Measurements from ENCODE around the gene RALGAPA2. TPM values are rescaled to one million over a fixed set of nuclear protein-coding genes. Genes with fewer than 3 reads are reported as not detected.

Gene RALGAPA2
- total RNA-seq, 1 experiment from 2014 or later: 9.8 TPM

DNA sequence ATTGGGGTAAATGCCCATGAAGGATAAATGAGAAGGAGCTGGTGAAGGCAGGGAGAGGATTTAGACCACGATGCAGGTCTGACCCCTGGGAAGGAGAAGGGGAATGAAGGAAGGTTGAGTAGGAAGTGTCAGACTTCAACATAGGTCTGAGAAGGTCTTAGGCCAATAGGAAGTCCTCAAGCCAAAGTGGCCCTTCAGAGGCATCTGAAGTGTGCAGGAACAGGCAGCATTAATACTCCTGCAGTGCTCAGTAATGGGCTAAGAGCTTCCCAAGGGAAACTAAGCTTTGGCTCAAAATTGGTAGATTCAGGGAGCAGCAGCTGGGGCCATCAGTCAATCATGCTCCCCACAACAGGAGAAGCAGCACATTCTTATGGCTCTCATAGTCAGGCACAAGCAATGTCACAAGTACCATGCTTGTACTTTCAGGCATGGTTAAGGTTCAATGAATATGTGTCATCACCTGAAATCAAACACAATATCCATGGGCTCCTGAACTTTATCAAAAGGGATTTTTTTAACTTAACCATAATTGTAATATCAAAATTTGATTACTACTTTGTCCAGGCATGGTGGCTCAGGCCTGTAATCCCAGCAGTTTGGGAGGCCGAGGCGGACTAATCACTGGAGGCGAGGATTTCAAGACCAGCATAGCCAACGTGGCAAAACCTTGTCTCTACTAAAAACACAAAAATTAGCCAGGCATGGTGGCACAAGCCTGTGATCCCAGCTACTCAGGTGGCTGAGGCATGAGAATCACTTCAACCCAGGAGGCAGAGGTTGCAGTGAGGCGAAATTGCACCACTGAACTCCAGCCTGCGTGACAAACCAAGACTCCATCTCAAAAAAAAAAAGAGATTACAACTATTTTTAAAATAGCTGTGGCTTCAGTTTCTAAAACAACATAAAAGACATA lies 9.9 kb downstream of the RALGAPA2 start:
- TF ChIP-seq EZH2phosphoT487 (IDR thresholded peaks at IDR 0.05; ENCODE audit: borderline replicate concordance, low read length): no peak
- no peak for TF ChIP-seq EZH2 (IDR thresholded peaks at IDR 0.05; ENCODE audit: low read length, unreplicated experiment)
- TF ChIP-seq, protein P1, sequence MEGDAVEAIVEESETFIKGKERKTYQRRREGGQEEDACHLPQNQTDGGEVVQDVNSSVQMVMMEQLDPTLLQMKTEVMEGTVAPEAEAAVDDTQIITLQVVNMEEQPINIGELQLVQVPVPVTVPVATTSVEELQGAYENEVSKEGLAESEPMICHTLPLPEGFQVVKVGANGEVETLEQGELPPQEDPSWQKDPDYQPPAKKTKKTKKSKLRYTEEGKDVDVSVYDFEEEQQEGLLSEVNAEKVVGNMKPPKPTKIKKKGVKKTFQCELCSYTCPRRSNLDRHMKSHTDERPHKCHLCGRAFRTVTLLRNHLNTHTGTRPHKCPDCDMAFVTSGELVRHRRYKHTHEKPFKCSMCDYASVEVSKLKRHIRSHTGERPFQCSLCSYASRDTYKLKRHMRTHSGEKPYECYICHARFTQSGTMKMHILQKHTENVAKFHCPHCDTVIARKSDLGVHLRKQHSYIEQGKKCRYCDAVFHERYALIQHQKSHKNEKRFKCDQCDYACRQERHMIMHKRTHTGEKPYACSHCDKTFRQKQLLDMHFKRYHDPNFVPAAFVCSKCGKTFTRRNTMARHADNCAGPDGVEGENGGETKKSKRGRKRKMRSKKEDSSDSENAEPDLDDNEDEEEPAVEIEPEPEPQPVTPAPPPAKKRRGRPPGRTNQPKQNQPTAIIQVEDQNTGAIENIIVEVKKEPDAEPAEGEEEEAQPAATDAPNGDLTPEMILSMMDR (conservative IDR thresholded peaks at IDR 0.05; ENCODE audit: low read depth, low read length): no peak
- Histone ChIP-seq H3K79me2 (ENCODE audit: low read length) (0 out of 2 replicates have a peak, but pooled peaks cover 5% of the 10 kb centered on the region), H3K4me1 (ENCODE audit: insufficient read depth, low read length) (peaks cover 12% of the 10 kb centered on the region), H3K9ac (ENCODE audit: low read length) (no peak overlapping the region), H3K4me2 (ENCODE audit: low read length) (no peak overlapping the region), H3K27ac (ENCODE audit: low read length) (no peak overlapping the region), H3K36me3 (ENCODE audit: low read depth, low read length) (no peaks in the 10 kb centered on the region), H3K4me3 (ENCODE audit: low read length) (no peak overlapping the region), H4K20me1 (ENCODE audit: low read length) (peaks cover 12% of the 10 kb centered on the region; the same call in 1 of the 2 replicates), H2AFZ (ENCODE audit: low read length) (no peak overlapping the region), H3K9me2 (replicated peaks; ENCODE audit: low read length) (no peaks in the 10 kb centered on the region), H3F3A (ENCODE audit: low read length, unreplicated experiment) (no peaks in the 10 kb centered on the region), H3K9me3 (ENCODE audit: low read length) (no peaks in the 10 kb centered on the region), H3K27me3 (ENCODE audit: low read length) (no peaks in the 10 kb centered on the region)
- DNase-seq (no peak), ATAC-seq (no peak)
- intact Hi-C loops (cut with micrococcal nuclease): no loop called here
- CTCF ChIA-PET: no interaction called here
- POLR2A ChIA-PET (ENCODE audit: unreplicated experiment): no interaction called here
- no TSS peak for BruUV-seq (replicated peaks)

DNA sequence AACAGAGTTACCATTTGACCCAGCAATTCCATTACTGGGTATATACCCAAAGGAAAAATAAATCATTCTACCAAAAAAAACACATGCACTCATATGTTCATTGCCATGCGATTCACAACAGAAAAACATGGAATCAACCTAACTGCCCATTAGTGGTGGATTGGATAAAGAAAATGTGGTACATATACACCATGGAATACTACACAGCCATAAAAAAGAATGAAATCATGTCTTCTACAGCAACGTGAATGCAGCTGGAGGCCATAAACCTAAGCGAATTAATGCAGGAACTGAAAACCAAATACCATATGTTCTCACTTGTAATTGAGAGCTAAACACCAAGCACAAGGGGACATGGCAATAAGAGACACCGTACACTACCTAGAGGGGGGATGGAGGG lies 12.5 kb downstream of the RALGAPA2 start:
- Histone ChIP-seq H2AFZ (ENCODE audit: low read length) (no peak overlapping the region), H3K9ac (ENCODE audit: low read length) (no peak overlapping the region), H3K79me2 (ENCODE audit: low read length) (0 out of 2 replicates have a peak, but pooled peaks cover 7% of the 10 kb centered on the region), H3K27me3 (ENCODE audit: low read length) (no peaks in the 10 kb centered on the region), H3K9me2 (replicated peaks; ENCODE audit: low read length) (no peaks in the 10 kb centered on the region), H3K36me3 (ENCODE audit: low read depth, low read length) (no peaks in the 10 kb centered on the region), H3K4me1 (ENCODE audit: insufficient read depth, low read length) (peaks cover 12% of the 10 kb centered on the region), H3K27ac (ENCODE audit: low read length) (no peak overlapping the region), H3K4me3 (ENCODE audit: low read length) (no peak overlapping the region), H3K9me3 (ENCODE audit: low read length) (no peaks in the 10 kb centered on the region), H3K4me2 (ENCODE audit: low read length) (no peak overlapping the region), H4K20me1 (ENCODE audit: low read length) (peaks cover 12% of the 10 kb centered on the region; the same call in 1 of the 2 replicates), H3F3A (ENCODE audit: low read length, unreplicated experiment) (no peaks in the 10 kb centered on the region)
- DNase-seq (no peak), ATAC-seq (no peak)
- ChIA-PET POLR2A (ENCODE audit: unreplicated experiment) (no interaction called here), CTCF (no interaction called here)
- TF ChIP-seq, protein P1 (conservative IDR thresholded peaks at IDR 0.05; ENCODE audit: low read depth, low read length): no peak
- no peak for TF ChIP-seq EZH2 (IDR thresholded peaks at IDR 0.05; ENCODE audit: low read length, unreplicated experiment)
- no peak for TF ChIP-seq EZH2phosphoT487 (IDR thresholded peaks at IDR 0.05; ENCODE audit: borderline replicate concordance, low read length)
- intact Hi-C loops (cut with micrococcal nuclease): loop anchor here (2.0 kb wide), 1 partner anchor 13 kb away; the partner anchor contains the start of gene RALGAPA2
- no TSS peak for BruUV-seq (replicated peaks)
